GM19324 (cell line): ENCODE measurements around the gene ZFAND2A.
"Not testable (repeated sequence)": the region's sequence is repeated elsewhere in the genome, so short reads cannot be mapped to it uniquely, and the experiment has no call there.

Experiments used
- ATAC-seq: cut with Tn5 transposase; IDR thresholded peaks from one replicate; pipeline ENCODE4 v1.9.1; 2021; ENCODE audit warnings: mild to moderate bottlenecking, moderate library complexity; ENCODE audit not compliant: unreplicated experiment, low FRiP score

Gene ZFAND2A

DNA sequence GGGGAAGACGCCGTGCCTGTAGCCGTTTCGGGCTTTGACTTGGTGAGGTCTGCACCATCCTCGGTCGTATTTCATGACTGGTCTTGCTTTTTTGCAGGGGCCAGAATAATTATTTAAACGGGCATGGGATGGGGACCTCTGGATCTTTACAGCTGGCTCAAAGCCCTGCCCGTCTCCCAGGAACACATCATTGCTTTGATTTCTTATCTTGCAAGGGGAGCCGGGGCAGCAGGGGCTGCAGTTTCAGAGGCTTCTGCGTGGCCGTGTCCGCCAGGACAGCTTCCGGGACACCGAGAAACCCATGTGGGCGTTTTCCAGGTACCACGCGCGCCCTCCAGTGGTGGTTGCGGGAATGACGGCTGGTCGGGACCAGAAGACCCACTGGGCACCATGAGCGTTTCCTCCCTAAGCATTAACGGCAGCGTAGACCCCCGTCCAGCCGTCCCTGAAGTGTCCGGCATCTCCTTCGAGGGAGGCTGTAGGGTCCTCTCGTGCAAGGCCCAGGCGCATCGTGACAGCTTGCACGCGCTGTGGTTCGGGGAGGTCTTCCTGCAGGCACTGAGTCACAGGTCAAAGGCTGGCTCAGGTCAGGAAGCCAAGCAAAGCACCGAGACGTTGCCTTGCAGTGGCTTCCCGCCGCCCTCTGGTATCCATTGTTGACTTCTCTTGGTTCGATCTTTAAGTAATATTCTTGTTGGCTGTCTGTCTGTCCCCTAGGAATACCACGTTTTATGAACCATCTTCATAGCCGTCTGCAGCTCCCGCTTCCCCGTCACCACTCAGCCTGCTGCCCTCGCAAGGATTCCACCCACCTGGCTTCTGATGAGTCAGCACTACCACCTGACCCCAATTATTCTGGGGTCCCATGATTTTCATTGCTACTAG, 16.2 kb upstream of the ZFAND2A start:
- no peak for ATAC-seq

DNA sequence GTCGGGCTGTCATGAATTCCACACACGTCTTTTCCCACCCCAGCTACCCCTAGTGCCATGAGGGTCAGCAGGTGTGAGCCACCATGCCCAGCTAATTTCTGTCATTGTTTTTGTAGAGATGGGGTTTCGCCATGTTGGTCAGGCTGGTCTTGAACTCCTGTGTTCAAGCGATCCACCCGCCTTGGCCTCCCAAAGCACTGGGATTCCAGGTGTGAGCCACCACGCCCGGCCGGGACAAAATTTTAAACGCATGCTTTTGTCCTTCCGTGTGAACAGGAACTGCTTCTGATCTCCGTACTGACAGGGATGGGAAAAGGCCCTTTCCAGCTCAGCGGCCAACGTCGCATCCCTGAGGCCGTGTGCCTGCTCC, 15.6 kb upstream of the ZFAND2A start:
- ATAC-seq = no peak

DNA sequence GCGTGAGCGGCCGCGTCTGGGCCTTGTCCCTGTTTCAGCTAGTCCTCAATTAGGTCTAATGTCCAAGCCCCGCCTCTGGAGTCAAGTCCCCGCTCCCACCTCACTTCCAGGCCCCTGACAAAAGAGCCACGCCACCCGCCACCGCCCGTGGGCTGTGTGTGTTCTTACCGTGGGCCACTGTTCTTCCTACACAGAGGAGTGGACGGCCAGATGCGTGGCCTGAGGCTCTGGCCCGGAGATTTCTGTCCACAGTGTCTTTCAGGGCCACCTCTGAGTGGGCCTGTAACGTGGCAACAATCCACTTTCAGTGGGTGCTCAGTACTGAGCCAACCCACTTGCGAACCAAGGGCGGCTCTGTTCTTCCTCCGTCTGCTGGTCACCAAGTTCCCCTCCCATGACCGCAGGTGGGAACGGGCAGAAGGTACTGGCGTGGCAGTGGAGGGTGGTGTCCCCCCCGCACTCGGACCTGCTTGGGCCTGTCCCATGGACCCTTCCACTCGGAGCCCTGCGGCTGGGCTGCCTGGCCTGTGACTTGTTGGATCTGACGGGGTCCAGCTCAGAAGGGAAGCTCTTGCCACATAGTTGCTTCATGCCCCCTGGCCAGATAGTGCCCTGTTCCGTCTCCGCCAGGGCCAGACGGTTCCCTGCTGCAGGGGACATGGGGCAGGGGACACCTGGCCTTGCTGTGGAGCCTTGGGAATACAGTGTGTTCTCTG, 15.0 kb upstream of the ZFAND2A start:
- ATAC-seq = no peak

DNA sequence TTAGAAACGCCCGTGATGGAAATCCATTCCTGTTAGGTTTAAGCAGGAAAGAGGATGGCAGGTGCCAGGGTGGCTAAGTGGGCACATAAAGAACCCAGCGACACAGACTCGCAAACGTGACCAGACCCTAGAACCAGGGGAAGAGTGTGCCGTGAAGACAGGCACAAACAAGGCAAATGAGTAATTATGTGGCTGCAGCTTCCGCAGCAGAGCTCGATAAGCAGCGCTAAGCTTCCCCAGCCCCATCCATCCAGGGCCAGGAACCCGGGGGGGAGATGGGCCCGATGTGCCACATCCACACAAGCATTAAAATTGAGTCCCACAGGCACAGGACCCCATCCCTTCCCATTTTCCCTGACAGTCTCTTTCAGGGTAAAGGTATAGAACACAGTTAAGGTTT, 14.0 kb upstream of the ZFAND2A start:
- no peak for ATAC-seq

DNA sequence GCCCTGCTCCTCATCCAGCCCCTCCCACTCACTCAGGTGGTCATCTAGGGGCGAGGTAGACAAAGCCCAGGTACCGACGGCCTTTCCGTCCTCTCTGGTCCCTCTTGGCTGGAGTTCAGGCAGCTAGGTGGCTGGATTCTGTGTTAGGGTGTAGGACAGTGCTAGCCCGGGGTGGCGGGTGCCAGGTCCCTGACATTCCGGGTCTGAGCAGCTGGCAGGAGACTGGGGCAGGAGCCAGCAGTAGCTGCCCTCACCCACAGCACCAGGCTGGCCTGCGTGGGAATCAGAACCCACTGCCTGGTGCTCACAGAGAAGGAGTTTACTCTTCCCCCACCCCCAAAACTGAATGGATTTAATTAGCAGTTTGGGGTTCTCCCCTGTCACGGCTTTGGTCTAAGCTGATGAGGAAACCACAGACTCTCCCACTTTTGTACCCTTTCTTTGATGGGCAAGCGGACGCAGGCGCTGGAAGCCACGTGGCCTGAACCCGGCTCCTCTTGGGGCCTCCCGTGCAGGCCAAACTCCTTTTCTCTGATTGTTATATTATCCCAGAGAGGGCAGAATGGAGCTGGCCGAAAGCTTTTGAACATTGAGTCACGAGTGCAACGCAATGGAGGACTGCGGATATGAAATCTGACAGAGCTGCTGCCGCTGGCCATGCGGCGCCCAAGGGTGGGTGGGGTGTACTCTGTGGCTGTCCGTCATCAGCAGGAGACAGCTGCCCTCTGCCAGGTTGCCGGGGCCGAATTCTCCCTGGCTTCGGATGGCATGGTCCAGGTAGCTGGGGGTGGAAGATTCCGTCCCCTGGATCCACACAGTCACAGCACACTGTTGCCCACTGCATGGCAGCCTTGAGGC, 12.9 kb upstream of the ZFAND2A start:
- ATAC-seq = no peak

DNA sequence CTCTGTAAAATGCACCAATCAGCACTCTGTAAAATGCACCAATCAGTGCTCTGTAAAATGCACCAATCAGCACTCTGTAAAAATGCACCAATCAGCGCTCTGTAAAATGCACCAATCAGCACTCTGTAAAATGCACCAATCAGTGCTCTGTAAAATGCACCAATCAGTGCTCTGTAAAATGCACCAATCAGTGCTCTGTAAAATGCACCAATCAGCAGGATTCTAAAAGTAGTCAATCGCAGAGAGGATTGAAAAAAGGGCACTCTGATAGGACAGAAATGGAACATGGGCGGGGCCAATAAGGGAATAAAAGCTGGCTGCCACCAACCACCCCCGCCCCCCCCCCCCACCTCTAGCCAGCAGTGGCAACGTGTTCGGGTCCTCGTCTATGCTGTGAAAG, 11.5 kb upstream of the ZFAND2A start:
- ATAC-seq = not testable (repeated sequence)

DNA sequence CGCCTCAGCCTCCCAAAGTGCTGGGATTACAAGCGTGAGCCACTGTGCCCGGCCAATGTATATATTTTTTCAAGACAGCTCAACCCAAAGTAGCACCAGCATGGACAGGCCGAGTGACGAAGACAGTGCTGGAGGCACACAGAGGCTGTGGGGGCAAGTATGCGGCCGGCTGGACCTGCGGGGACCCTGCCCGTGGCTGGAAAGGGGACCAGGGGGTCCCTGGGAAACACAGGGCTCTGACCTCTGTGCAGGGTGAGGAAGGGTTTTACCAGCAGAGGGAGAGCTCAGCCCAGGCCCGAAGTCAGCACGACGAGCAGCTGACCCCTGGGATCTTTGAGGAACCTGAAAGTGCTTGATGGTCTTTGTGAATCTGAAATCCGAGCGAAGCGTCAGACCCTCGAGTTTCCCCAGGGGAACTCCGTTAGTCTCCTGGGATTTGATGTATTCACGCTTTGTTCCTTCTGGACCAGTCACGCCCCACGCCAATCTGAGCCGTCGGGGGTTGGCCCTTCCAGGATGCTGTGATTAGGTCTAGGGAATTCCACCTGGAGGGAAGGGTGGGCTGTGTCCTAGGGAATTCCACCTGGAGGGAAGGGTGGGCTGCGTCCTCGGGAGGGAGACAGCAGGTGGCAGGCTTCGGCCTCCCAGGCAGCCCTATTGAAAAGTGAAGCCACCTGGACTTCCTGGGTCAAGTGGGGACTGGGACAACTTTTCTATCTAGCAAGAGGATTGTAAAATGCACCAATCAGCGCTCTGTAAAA, 10.9 kb upstream of the ZFAND2A start:
- ATAC-seq = no peak

DNA sequence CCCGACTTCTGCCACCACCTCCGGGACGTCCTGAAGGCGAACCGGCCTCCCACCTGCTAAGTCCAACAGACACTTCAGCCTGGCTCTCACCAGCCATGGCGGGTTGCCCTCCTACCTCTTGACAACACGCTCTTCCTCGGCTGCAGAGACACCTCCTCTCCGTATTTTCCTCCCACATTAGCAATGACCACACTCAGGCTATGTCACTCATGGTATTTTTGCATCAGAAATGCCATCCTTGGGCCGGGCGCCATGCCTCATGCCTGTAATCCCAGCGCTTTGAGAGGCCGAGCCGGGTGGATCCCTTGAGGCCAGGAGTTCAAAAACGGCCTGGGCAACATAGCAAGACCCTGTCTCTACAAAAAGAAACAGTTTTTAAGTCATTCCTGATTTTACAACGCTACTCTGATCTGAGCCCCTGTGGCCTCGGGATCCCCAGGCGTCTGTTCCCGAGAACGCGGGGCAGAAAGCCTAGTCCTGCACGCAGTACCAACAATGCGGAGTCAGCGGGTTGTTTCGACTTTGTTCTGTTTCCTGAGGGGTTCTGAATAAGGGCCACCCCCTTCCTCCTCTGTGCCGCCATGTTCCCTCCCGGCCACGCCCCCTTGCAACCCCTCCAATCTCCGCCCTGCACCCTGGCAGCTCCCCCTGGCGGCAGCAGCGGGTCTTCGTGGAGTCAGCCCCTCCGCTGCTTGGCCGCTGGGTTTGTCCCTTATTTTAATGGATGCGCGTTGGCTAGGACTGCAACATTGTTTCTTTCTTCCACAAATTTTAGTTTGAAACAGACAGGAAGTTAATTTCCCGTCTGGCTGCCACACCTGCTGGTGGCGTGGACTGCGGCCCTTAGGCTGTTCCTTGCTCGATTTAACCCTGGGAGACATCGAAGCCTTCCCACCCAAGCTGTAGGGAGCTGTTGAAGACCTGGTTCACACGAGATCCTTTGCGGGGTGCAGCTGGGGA, 9.7 kb upstream of the ZFAND2A start:
- ATAC-seq = peak; percentile 87

DNA sequence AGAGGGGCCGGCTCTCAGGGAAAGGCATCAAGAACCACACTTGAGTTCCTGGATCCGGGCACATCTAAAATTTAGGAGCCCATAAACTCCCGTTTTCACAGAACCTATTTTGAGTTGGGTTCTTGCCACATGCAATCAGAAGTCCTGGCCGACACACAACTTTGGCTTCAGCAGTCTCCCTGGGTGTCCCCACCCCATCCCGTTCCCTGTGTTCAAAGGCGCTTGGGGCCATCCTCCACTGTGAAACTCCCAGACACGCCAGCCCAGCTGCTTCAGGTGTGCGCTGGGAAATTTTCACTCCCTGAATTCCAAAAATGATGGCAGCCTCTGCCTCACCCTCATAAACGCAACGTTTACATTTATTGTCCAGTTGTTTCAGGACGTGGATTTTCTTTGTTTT, 8.4 kb upstream of the ZFAND2A start:
- ATAC-seq = no peak

DNA sequence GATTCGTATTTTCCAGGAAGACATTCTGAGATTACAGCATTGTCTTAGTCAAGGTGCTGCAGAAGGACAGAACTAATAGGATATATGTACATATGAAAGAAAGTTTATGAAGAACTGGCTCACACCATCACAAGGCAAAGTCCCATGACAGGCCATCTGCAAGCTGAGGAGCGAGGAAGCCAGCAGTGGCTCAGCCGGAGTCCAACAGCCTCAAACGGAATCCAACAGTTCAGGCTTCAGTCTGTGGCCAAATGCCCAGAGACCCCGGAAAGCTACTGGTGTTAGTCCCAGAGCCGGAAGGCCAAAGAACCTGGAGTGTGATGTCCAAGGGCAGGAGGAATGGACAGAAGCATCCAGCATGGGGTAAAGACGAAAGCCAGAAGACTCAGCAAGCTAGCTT, 4.4 kb upstream of the ZFAND2A start:
- ATAC-seq = no peak

DNA sequence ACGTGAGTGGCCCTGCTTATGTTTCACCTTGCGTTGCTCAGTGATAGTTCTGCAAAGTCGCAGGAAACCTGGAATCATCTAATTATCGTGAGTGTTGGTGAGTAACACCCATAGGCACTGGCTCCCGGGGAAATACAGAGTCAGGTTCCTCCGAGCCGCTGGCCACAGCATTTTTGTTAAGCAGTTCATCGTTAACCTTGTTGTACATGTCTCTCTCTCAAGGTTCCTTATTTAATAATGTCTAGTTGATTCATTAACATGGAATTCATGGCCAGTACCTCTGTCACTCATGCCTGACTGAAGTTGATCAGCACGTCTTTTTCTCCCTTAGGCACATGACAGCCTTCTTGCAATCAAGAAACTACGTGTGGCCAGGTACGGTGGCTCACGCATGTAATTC, 3.1 kb upstream of the ZFAND2A start:
- ATAC-seq = no peak

DNA sequence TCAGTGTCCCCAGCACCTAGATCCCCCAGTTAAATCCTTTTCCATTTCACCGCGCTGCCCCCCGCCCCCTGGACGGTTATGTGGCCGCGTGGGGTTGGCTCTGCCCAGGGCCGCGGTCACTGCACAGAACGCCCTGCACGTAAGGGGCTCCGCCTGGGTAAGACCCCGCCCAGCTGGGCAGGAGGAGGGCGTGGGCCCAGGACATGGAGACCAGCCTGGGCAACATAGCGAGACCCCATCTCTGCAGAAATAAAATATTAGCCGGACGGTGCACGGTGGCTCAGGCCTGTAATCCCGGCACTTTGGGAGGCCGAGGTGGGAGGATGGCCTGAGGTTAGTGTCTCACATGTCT, 650 bp upstream of the ZFAND2A start:
- peak; percentile 25 for ATAC-seq

DNA sequence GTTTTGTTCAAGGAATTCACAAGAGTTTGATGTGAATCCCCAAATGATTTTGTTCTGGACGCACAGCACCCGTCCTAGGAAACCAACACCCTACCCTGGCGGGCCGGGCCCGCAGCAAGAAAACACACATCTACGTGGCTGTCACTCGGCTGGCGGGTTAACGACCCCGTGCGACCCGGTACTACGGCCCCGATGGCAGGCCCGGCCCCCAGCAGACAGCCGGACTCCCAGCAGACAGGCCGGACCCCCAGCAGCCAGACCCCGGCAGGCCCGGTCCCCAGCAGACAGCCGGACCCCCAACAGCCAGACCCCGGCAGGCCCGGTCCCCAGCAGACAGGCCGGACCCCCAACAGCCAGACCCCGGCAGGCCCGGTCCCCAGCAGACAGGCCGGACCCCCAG, 765 bp downstream of the ZFAND2A start:
- not testable (repeated sequence) for ATAC-seq

DNA sequence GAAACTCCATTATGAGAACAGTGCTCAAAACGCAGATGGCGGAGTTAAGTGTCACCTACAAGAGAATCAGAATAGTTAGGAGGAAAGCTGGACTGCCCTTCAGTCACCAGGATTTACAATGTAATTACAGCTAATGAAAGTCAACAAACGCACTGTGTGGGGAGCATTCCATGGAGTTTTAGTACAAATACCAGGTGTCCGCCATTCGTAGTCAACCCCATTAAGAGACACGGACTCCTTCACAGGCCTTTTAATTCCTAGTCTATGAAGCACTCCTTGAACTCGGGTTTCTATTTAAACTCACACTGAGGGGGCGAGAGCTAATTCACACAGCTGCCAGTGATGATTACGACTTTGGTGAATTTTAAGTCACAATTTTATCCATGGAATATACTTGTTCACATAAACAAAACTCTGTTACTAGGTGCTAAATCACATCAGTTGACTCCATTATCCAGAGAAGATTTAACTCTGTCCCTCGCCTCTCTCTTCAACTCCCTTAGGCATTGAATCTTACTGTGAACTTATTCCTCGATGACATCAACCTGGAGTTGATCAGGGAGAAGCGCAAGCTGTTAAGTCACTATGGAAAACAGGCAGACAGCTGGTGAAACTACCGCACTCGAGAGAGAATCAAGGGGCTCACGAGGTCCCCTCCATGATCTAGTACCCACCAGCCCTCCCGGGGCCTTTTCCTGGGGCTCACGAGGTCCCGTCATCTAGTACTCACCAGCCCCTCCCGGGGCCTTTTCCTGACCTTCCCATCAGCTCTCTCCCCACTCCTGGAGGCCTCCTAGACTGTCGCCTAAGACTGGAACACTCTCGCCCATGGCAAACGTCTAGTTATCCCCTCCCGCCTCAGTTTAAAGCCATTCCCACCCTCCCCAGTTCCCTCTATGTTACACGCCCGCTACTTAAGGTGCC, 1.5 kb downstream of the ZFAND2A start:
- ATAC-seq = no peak

DNA sequence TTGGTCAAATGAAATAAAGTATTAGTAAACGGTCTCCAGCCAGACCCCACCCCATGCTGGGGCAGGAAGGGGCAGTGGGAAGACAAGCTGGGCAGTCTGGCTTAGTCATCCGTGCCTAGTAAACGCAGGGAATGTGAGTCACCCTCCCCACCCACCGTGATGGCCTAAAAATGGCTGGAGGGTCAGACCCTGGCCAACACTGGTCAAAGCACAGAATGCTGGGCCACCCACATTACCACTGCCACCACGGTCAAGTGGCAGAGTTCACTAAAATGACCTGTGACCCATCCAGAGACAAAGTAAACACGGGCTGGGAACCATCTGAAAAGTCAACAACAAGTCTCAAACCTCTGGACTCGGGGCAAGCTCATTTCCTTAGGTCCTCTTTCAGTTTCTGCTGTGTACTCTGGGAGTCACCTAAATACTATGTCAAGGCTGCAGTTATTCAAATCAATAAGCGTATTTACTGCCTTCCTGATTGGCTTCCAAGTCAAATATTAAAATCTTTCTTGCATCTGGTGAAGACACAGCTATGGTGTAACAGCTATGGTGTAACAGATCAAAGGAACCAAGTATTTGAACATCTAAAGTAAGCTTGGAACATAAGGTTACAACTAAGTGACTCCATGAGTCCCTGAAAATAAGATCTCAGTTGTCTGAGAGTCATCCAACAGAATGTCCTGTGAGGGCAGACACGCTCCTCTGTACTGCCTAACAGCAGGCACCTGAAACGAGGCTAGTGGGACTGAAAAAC, 3.0 kb downstream of the ZFAND2A start:
- no peak for ATAC-seq

DNA sequence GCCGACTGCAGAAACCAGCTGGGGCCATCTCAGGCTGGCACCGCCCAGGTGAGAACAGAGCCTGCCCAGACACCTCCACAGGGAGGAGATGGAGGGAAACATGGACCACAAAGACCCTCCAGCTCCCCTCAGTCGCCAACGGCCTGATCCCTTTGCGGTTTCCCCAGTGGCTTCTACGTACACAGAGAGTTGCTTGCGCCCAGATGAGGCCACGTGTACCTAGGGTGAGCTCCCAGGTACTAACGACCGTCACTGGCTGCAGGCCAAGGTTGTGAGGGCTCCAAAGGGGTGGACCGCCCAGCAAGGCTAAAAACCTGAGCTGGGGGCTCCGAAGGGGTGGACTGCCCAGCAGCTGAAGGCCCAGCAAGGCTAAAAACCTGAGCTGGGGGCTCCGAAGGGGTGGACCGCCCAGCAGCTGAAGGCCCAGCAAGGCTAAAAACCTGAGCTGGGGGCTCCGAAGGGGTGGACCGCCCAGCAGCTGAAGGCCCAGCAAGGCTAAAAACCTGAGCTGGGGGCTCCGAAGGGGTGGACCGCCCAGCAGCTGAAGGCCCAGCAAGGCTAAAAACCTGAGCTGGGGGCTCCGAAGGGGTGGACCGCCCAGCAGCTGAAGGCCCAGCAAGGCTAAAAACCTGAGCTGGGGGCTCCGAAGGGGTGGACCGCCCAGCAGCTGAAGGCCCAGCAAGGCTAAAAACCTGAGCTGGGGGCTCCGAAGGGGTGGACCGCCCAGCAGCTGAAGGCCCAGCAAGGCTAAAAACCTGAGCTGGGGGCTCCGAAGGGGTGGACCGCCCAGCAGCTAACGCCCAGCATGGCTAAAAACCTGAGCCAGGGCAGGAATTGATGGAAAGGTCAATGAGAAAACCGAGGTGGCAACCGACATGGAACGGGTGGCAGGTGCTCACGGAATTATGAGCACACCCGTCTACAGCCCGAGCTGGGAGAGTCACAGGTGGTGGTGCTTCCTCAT, 3.9 kb downstream of the ZFAND2A start:
- not testable (repeated sequence) for ATAC-seq
